ENCODE data around the gene KITLG.
"Not testable (repeated sequence)": the region's sequence is repeated elsewhere in the genome, so short reads cannot be mapped to it uniquely, and the experiment has no call there.

KITLG gene

DNA sequence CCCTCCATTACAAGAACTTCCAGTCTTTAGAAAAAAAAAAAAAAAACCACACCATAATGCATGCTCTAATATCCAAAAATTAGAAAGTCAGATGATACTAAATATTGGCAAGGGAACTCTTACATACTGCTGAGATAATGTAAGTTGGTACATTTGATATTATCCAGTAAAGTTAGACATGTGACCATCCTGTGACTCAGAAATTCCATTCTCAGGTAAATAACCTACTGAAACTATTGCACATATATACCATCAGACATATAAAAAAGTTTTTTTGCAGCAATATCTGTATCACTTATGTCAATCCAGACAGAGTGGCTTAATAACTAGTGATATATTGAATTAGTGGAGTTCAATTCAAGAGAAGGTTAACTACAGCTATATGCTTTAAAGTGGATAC, 63.5 kb downstream of the KITLG start:
- Histone ChIP-seq H3K27me3 (ENCODE audit: control insufficient read depth, insufficient read depth, low read length) (no peaks in the 10 kb centered on the region), H3K36me3 (ENCODE audit: control insufficient read depth, insufficient read depth, low read length) (no peaks in the 10 kb centered on the region), H3K9me3 (ENCODE audit: control insufficient read depth, insufficient read depth, low read length) (no peaks in the 10 kb centered on the region), H3K4me1 (ENCODE audit: control insufficient read depth, insufficient read depth, low read length) (no peaks in the 10 kb centered on the region), H3K27ac (ENCODE audit: low read length) (no peak overlapping the region), H3K4me3 (ENCODE audit: low read length) (no peak overlapping the region)
- no peak for DNase-seq (ENCODE audit: low read depth, low spot score)

DNA sequence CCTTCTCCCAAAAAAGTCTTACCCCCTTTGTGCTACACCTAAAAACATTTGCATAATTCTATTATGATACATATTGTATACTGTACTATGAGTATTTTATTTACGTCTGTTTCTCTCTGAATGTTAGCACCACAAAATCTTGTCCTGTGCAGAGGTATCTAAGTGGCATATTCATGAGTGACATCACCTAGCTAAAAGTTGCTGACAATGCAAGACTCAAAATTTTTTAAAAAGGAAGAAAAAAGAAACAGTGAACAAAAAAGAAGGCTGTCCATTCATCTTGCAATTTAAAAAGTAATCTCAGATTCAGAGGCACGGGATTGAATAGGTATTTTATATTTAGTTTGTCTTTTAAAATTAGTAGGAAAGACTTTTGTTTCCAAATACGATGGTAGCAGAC, 69.4 kb downstream of the KITLG start:
- WGBS (ENCODE audit: insufficient coverage, insufficient read length) = no CpG with 5 or more reads among the region's 3 CpGs
- Histone ChIP-seq H3K9me3 (ENCODE audit: control insufficient read depth, insufficient read depth, low read length) (no peaks in the 10 kb centered on the region), H3K4me1 (ENCODE audit: control insufficient read depth, insufficient read depth, low read length) (no peaks in the 10 kb centered on the region), H3K27me3 (ENCODE audit: control insufficient read depth, insufficient read depth, low read length) (no peaks in the 10 kb centered on the region), H3K4me3 (ENCODE audit: low read length) (no peak overlapping the region), H3K27ac (ENCODE audit: low read length) (no peak overlapping the region), H3K36me3 (ENCODE audit: control insufficient read depth, insufficient read depth, low read length) (no peaks in the 10 kb centered on the region)
- DNase-seq (ENCODE audit: low read depth, low spot score) = no peak

DNA sequence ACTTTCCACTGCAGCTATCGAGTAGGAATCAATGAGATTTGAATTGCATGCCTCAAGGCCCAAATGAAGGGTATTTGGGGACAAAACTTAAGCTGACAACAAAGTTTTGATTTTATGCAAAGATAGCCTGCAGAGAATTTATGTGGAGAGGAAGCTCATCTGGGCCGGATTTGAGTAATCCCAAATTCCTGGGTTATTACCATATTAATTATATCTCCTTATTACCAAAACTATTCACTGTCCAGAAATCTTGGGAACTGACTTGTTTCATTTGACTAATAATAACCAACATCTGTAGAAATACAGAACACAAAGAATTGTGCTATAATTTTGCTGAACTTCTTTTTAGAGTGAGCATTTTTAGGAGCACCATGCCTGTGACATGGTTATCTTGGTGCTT, 70.4 kb downstream of the KITLG start:
- WGBS (ENCODE audit: insufficient coverage, insufficient read length) = no CpG with 5 or more reads among the region's 2 CpGs
- Histone ChIP-seq H3K4me3 (ENCODE audit: low read length) (no peak overlapping the region), H3K27me3 (ENCODE audit: control insufficient read depth, insufficient read depth, low read length) (no peaks in the 10 kb centered on the region), H3K4me1 (ENCODE audit: control insufficient read depth, insufficient read depth, low read length) (no peaks in the 10 kb centered on the region), H3K9me3 (ENCODE audit: control insufficient read depth, insufficient read depth, low read length) (no peaks in the 10 kb centered on the region), H3K27ac (ENCODE audit: low read length) (no peak overlapping the region), H3K36me3 (ENCODE audit: control insufficient read depth, insufficient read depth, low read length) (no peaks in the 10 kb centered on the region)
- DNase-seq (ENCODE audit: low read depth, low spot score) = no peak

DNA sequence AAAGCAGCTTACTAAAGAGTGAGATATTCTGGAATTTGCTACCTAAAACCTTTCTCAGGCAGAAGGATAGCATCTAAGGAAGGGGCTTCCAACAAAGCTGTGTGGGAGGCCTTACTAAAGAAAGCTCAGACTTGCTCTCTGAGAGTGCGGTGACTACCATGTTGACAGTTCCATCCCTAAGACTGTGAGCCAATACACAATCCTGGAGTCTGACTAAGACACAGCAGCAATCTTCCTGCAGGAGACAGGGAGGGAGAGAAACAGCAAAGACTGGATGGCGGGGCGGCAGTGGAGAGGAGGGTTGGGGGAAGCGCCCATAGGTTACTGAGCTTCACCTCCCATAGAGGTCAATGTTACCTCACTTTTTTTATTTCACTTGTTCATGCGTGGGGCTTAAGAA, 70.9 kb downstream of the KITLG start:
- H3K4me3 ChIP-seq (ENCODE audit: low read length) = no peak overlapping the region
- no peaks in the 10 kb centered on the region for H3K9me3 ChIP-seq (ENCODE audit: control insufficient read depth, insufficient read depth, low read length)
- no CpG with 5 or more reads among the region's 5 CpGs for WGBS (ENCODE audit: insufficient coverage, insufficient read length)
- no peaks in the 10 kb centered on the region for H3K4me1 ChIP-seq (ENCODE audit: control insufficient read depth, insufficient read depth, low read length)
- no peaks in the 10 kb centered on the region for H3K36me3 ChIP-seq (ENCODE audit: control insufficient read depth, insufficient read depth, low read length)
- H3K27me3 ChIP-seq (ENCODE audit: control insufficient read depth, insufficient read depth, low read length) = no peaks in the 10 kb centered on the region
- no peak for DNase-seq (ENCODE audit: low read depth, low spot score)
- no peak overlapping the region for H3K27ac ChIP-seq (ENCODE audit: low read length)

DNA sequence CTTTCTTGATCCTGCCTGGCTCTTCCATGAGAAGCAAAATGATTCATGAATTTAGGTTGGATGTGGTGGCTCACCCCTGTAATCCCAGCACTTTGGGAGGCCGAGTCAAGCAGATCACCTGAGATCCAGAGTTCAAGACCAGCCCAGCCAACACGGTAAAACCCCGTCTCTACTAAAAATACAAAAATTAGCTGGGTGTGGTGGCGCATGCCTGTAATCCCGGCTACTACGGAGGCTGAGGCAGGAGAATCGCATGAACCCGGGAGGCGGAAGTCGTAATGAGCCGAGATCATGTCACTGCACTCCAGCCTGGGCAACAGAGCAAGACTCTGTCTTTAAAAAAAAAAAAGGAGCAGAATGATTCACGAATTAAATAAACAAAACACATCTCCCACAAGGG, 72.4 kb downstream of the KITLG start:
- H3K36me3 ChIP-seq (ENCODE audit: control insufficient read depth, insufficient read depth, low read length); H3K27ac ChIP-seq (ENCODE audit: low read length); H3K4me1 ChIP-seq (ENCODE audit: control insufficient read depth, insufficient read depth, low read length); H3K9me3 ChIP-seq (ENCODE audit: control insufficient read depth, insufficient read depth, low read length); H3K4me3 ChIP-seq (ENCODE audit: low read length); H3K27me3 ChIP-seq (ENCODE audit: control insufficient read depth, insufficient read depth, low read length); DNase-seq (ENCODE audit: low read depth, low spot score): not testable (repeated sequence)
- no CpG with 5 or more reads among the region's 12 CpGs for WGBS (ENCODE audit: insufficient coverage, insufficient read length)

DNA sequence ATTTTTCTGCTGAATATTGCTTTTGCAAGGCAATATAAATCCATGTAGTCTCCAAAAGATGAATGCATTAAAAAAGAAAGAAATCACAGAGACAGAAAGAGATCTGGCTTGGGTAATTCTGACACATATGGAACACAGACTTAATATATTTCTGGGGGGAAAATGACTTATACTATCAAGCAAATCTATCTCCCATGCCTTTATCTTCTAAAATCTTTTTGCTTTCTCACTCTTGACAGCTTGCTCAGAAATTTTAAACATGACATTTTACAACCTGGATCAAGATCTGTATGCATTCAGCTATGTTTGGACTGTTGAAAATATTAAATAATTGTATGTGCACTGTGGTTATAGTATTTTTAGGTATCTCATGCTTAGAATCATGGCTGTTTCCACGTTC, 73.0 kb downstream of the KITLG start:
- H3K4me3 ChIP-seq (ENCODE audit: low read length) = no peak overlapping the region
- H3K9me3 ChIP-seq (ENCODE audit: control insufficient read depth, insufficient read depth, low read length) = no peaks in the 10 kb centered on the region
- WGBS (ENCODE audit: insufficient coverage, insufficient read length) = no CpG with 5 or more reads among the region's 1 CpG
- H3K4me1 ChIP-seq (ENCODE audit: control insufficient read depth, insufficient read depth, low read length) = no peaks in the 10 kb centered on the region
- no peak overlapping the region for H3K27ac ChIP-seq (ENCODE audit: low read length)
- H3K27me3 ChIP-seq (ENCODE audit: control insufficient read depth, insufficient read depth, low read length) = no peaks in the 10 kb centered on the region
- no peak for DNase-seq (ENCODE audit: low read depth, low spot score)
- no peaks in the 10 kb centered on the region for H3K36me3 ChIP-seq (ENCODE audit: control insufficient read depth, insufficient read depth, low read length)

DNA sequence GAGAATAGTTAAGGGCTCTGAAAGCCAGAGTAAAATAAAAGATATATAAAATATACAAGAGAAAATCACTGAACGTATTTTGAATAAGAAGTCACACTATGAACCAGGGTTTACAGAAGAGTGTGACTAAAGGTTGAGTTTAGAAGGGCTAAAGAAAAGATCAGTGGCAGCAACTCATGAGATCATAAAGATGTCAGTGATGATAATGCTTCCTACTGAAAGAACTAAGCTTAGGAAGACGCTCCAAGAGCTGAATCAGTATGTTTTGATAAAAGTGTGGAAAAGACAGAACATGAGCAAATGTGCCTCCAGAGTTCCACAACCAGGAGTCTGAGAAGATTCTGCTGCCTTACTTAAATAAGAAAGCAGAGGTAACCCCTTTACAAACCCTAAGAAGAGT, 74.6 kb downstream of the KITLG start:
- no CpG with 5 or more reads among the region's 2 CpGs for WGBS (ENCODE audit: insufficient coverage, insufficient read length)
- no peak overlapping the region for H3K27ac ChIP-seq (ENCODE audit: low read length)
- no peaks in the 10 kb centered on the region for H3K9me3 ChIP-seq (ENCODE audit: control insufficient read depth, insufficient read depth, low read length)
- H3K36me3 ChIP-seq (ENCODE audit: control insufficient read depth, insufficient read depth, low read length) = no peaks in the 10 kb centered on the region
- no peak for DNase-seq (ENCODE audit: low read depth, low spot score)
- H3K4me1 ChIP-seq (ENCODE audit: control insufficient read depth, insufficient read depth, low read length) = no peaks in the 10 kb centered on the region
- H3K4me3 ChIP-seq (ENCODE audit: low read length) = no peak overlapping the region
- no peaks in the 10 kb centered on the region for H3K27me3 ChIP-seq (ENCODE audit: control insufficient read depth, insufficient read depth, low read length)

DNA sequence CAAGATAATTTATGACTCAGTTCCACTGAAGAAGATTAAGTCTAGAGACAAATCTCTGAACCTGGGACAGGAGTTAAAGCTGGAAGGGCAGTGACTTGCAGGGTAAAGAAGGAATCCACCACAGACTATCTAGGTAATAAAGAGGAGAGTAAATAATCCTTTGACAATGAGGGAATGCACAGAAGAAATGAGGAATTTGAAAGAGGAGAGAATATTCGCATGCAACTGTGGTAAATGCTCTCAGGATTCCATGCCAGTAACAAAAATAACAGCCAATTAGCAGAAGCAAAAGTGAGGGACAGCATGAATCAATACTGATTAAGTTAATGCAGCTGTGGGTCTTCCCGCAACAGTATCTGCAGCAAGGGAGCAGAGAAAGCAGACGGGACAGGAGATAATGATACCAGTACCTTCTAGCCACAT, 77.0 kb downstream of the KITLG start:
- H3K27me3 ChIP-seq (ENCODE audit: control insufficient read depth, insufficient read depth, low read length) = no peaks in the 10 kb centered on the region
- H3K4me3 ChIP-seq (ENCODE audit: low read length) = no peak overlapping the region
- H3K4me1 ChIP-seq (ENCODE audit: control insufficient read depth, insufficient read depth, low read length) = no peaks in the 10 kb centered on the region
- no peak for DNase-seq (ENCODE audit: low read depth, low spot score)
- no peaks in the 10 kb centered on the region for H3K9me3 ChIP-seq (ENCODE audit: control insufficient read depth, insufficient read depth, low read length)
- no CpG with 5 or more reads among the region's 3 CpGs for WGBS (ENCODE audit: insufficient coverage, insufficient read length)
- H3K27ac ChIP-seq (ENCODE audit: low read length) = no peak overlapping the region
- H3K36me3 ChIP-seq (ENCODE audit: control insufficient read depth, insufficient read depth, low read length) = no peaks in the 10 kb centered on the region

DNA sequence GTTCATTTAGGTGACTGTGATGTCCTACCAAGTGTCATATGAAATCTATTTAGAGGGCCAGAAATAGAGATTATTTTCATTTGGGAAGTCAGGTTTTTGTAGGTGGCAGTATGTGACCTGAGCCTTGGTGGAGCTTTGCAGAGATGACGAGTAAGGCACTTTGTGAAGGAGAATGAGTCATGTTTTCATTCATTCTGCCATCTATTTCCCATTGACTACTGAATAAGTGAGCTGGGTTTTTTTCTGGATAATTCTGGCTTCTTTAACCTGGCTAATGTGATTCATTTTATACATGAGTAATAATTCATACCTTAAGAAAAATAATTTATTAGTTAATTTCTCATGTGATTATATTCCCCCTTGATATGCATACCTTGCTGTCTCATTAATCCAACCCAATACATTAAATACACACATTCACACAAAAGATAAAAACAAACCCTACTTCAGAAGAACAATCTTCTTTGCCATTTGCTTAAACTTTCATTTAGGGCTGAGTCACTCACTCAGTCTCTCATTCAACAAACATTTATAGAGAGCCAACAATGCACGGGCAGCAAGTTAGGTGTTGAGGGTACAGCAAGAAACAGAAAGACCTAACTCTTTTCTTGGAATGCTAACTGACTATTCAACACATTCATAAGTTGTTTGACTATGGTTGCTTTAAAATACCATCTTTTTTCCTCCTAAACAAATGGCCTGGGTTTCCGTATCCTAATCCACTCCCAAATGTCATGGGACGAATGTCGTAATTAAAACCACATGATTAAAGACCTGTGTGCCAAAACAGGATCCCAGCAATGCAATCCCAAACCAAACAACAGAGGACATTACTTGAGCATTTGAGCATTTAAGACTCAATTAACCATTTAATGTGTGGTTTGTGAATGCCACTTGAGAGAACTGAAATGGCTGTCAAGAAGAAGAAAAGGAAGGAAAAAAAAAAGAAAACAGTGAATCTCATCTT, 78.0 kb downstream of the KITLG start:
- no peaks in the 10 kb centered on the region for H3K36me3 ChIP-seq (ENCODE audit: control insufficient read depth, insufficient read depth, low read length)
- no peaks in the 10 kb centered on the region for H3K9me3 ChIP-seq (ENCODE audit: control insufficient read depth, insufficient read depth, low read length)
- H3K27ac ChIP-seq (ENCODE audit: low read length) = no peak overlapping the region
- H3K4me1 ChIP-seq (ENCODE audit: control insufficient read depth, insufficient read depth, low read length) = no peaks in the 10 kb centered on the region
- WGBS (ENCODE audit: insufficient coverage, insufficient read length) = no CpG with 5 or more reads among the region's 5 CpGs
- no peaks in the 10 kb centered on the region for H3K27me3 ChIP-seq (ENCODE audit: control insufficient read depth, insufficient read depth, low read length)
- DNase-seq (ENCODE audit: low read depth, low spot score) = no peak
- no peak overlapping the region for H3K4me3 ChIP-seq (ENCODE audit: low read length)

DNA sequence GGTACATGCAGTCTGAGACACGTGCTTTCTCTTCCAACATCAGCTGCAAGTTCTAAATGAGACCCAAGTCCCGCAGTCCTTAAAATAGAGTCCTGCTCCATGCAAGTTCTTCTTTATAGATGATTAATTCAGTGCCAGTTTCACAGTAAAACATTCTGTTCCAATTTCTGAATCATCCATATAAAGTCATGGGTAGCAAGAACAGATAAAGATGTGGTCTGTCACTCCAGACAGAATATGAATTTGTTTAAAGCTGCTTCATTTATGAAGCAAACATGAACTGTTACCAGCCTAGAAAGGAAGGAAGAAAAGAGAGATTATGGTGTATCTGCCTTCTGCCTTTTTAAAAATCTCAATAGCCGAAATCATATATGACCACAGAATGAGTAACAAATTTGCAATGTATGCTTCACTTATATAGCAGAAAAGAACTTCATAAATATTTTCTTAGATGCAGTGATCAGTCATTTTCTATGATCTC, 83.3 kb downstream of the KITLG start:
- no peaks in the 10 kb centered on the region for H3K27me3 ChIP-seq (ENCODE audit: control insufficient read depth, insufficient read depth, low read length)
- H3K36me3 ChIP-seq (ENCODE audit: control insufficient read depth, insufficient read depth, low read length) = no peaks in the 10 kb centered on the region
- WGBS (ENCODE audit: insufficient coverage, insufficient read length) = no CpG with 5 or more reads among the region's 3 CpGs
- H3K27ac ChIP-seq (ENCODE audit: low read length) = no peak overlapping the region
- H3K9me3 ChIP-seq (ENCODE audit: control insufficient read depth, insufficient read depth, low read length) = no peaks in the 10 kb centered on the region
- H3K4me1 ChIP-seq (ENCODE audit: control insufficient read depth, insufficient read depth, low read length) = no peaks in the 10 kb centered on the region
- DNase-seq (ENCODE audit: low read depth, low spot score) = no peak
- no peak overlapping the region for H3K4me3 ChIP-seq (ENCODE audit: low read length)

DNA sequence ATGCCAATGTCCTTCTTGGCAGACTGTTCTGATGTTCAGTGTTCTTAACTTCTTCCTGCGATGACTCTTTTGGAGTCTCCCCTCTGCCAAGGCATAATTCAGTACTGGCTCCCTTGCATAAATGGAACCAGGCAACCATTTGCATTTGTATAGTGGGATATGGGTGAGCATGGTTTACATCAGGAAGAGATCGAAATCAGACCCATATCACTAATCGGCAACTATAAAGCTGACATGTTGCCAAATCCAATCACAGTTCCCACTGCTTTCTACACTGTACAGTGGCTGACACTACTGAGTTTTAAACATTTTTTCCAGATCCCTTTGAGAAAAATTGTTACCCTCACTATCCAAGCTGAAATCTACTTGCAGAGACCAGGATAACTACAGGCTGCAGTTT, 83.8 kb downstream of the KITLG start:
- Histone ChIP-seq H3K27ac (ENCODE audit: low read length) (no peak overlapping the region), H3K9me3 (ENCODE audit: control insufficient read depth, insufficient read depth, low read length) (no peaks in the 10 kb centered on the region), H3K4me1 (ENCODE audit: control insufficient read depth, insufficient read depth, low read length) (no peaks in the 10 kb centered on the region), H3K4me3 (ENCODE audit: low read length) (no peak overlapping the region), H3K36me3 (ENCODE audit: control insufficient read depth, insufficient read depth, low read length) (no peaks in the 10 kb centered on the region), H3K27me3 (ENCODE audit: control insufficient read depth, insufficient read depth, low read length) (no peaks in the 10 kb centered on the region)
- no peak for DNase-seq (ENCODE audit: low read depth, low spot score)
- no CpG with 5 or more reads among the region's 3 CpGs for WGBS (ENCODE audit: insufficient coverage, insufficient read length)

Measured in iPS DF 6.9 (cell line).